H1 (cell line): ENCODE data around the gene RGS6.

Experiments used
- CTCF ChIP-seq, 3 experiments: IDR thresholded peaks; 1 replicate in 2 of 3; 2 replicates in 1 of 3; pipeline versions ENCODE4 v1.5.1 to v1.6.1; 2011; ENCODE audit warnings: low read length in 3 of 3, mild to moderate bottlenecking in 3 of 3, inconsistent platforms in 2 of 3, low read depth in 1 of 3, moderate library complexity in 1 of 3; ENCODE audit not compliant: insufficient read depth in 1 of 3; ENCODE audit errors: control extremely low read depth in 1 of 3
- JUND ChIP-seq: IDR thresholded peaks from 2 replicates; pipeline ENCODE4 v1.6.1; 2011; ENCODE audit warnings: mild to moderate bottlenecking, improper control_type of control experiment, low read length
- RFX5 ChIP-seq: IDR thresholded peaks from 2 replicates; pipeline ENCODE4 v1.6.1; 2011; ENCODE audit warnings: low read depth, low read length, improper control_type of control experiment, borderline replicate concordance
- SRF ChIP-seq: IDR thresholded peaks from 2 replicates; pipeline ENCODE4 v1.6.1; 2011; ENCODE audit warnings: mild to moderate bottlenecking, low read depth, low read length, moderate library complexity
- USF2 ChIP-seq: IDR thresholded peaks from 2 replicates; pipeline ENCODE4 v1.6.1; 2011; ENCODE audit warnings: low read length, improper control_type of control experiment

- no peak for TF ChIP-seq SRF
- TF ChIP-seq RFX5 = no peak
- no peak for TF ChIP-seq USF2
- no peak for TF ChIP-seq CTCF (IDR thresholded peaks at IDR 0.05; ENCODE audit: control extremely low read depth in 1 of 3, insufficient read depth in 1 of 3, low read depth in 1 of 3, low read length in 3 of 3)
- TF ChIP-seq JUND = no peak
Observed at GRCh38 chr14:72215080-72215479, 282.9 kb downstream of the RGS6 start.
